CD4-positive, CD25-positive, alpha-beta regulatory T cell (primary cell): Measurements from ENCODE around the gene PTPRT. TPM values are rescaled to one million over a fixed set of nuclear protein-coding genes. Genes with fewer than 3 reads are reported as not detected.

Experiments used
- ATAC-seq, 2 donors: fragments of 150-1000 bp; cut with Tn5 transposase; one replicate each; pipeline ENCODE4 v1.10.0; 2021; ENCODE audit warnings: low read depth in 2 of 2, moderate number of reproducible peaks in 2 of 2, moderate library complexity in 1 of 2
- DNase-seq, 3 donors: peaks; one replicate each; pipeline versions ENCODE4 v3.0.0 to v3.0.0-alpha.2; 2012 to 2022; ENCODE audit warnings: mixed read lengths in 1 of 3
- H3K27ac ChIP-seq: one replicate; pipeline ENCODE4 v1.7.0; 2013; ENCODE audit warnings: mild to moderate bottlenecking, low read length; ENCODE audit not compliant: insufficient read depth, poor library complexity, severe bottlenecking
- H3K27me3 ChIP-seq: one replicate; pipeline ENCODE4 v1.7.0; 2013; ENCODE audit warnings: low read length; ENCODE audit not compliant: control insufficient read depth, insufficient read depth
- H3K36me3 ChIP-seq: one replicate; pipeline ENCODE4 v1.7.0; 2013; ENCODE audit warnings: mild to moderate bottlenecking, low read length, moderate library complexity; ENCODE audit not compliant: control insufficient read depth, insufficient read depth
- H3K4me1 ChIP-seq: 2 replicates; pipeline ENCODE4 v1.7.0; 2013; ENCODE audit warnings: mild to moderate bottlenecking, low read length; ENCODE audit not compliant: insufficient read depth, control insufficient read depth, poor library complexity, severe bottlenecking
- H3K4me3 ChIP-seq: one replicate; pipeline ENCODE4 v1.7.0; 2013; ENCODE audit warnings: low read depth, mild to moderate bottlenecking, low read length, moderate library complexity
- H3K9me3 ChIP-seq, 2 experiments: 1 replicate in 1 of 2; 2 replicates in 1 of 2; pipeline ENCODE4 v1.7.0; 2013; ENCODE audit warnings: low read length in 2 of 2, mild to moderate bottlenecking in 1 of 2, moderate library complexity in 1 of 2; ENCODE audit not compliant: control insufficient read depth in 2 of 2
- H3K27ac Mint-ChIP-seq, 3 donors: one replicate each; pipeline ENCODE4 v1.8.0; 2020 to 2022; ENCODE audit warnings: mild to moderate bottlenecking in 3 of 3, mixed read lengths in 3 of 3, moderate library complexity in 2 of 3
- H3K27me3 Mint-ChIP-seq: one replicate; pipeline ENCODE4 v1.8.0; 2022; ENCODE audit warnings: mild to moderate bottlenecking, mixed read lengths
- H3K36me3 Mint-ChIP-seq: one replicate; pipeline ENCODE4 v1.8.0; 2020; ENCODE audit warnings: mixed read lengths
- H3K4me1 Mint-ChIP-seq, 4 donors: one replicate each; pipeline ENCODE4 v1.8.0; 2020 to 2022; ENCODE audit warnings: mixed read lengths in 4 of 4, mild to moderate bottlenecking in 1 of 4
- H3K4me3 Mint-ChIP-seq, 4 donors: one replicate each; pipeline ENCODE4 v1.8.0; 2020 to 2022; ENCODE audit warnings: mild to moderate bottlenecking in 4 of 4, mixed read lengths in 4 of 4, moderate library complexity in 3 of 4
- H3K9me3 Mint-ChIP-seq, 7 donors: one replicate each; pipeline ENCODE4 v1.8.0; 2020 to 2022; ENCODE audit warnings: mixed read lengths in 7 of 7, mild to moderate bottlenecking in 3 of 7, moderate library complexity in 2 of 7
- polyA plus RNA-seq, 4 donors: library from polyadenylated mRNA; unstranded; fragments of 300-500 nt; fragmentation: Illumina TruSeq; gene quantifications; one replicate each; pipeline ENCODE4 v1.2.3, GENCODE V29; 2021
- total RNA-seq: library from RNA; stranded (reverse); gene quantifications from one replicate; pipeline ENCODE4 v1.2.3, GENCODE V29; 2022

PTPRT gene
- total and polyA plus RNA-seq, 5 donors from 2014 or later, result not detected

GRCh38 chr20:42530855-42531448 lies 658.8 kb downstream of the PTPRT start:
- no peaks in the 10 kb centered on the region for H3K9me3 ChIP-seq
- peak in 1 of 3 donors; percentile 9 for DNase-seq
- H3K27me3 ChIP-seq, result no peaks in the 10 kb centered on the region
- peaks cover 0 to 4% (median 0%) of the 10 kb centered on the region in 4 donors for H3K4me1 Mint-ChIP-seq
- no peaks in the 10 kb centered on the region for H3K36me3 ChIP-seq
- no peak overlapping the region for H3K27ac Mint-ChIP-seq
- no peak overlapping the region for H3K4me3 Mint-ChIP-seq
- peaks cover 0 to 7% (median 2%) of the 10 kb centered on the region in 7 donors for H3K9me3 Mint-ChIP-seq
- H3K27ac ChIP-seq, result no peak overlapping the region
- no peaks in the 10 kb centered on the region for H3K4me1 ChIP-seq
- H3K4me3 ChIP-seq, result no peak overlapping the region
- no peak for ATAC-seq
- no peaks in the 10 kb centered on the region for H3K36me3 Mint-ChIP-seq
- peaks cover 4% of the 10 kb centered on the region for H3K27me3 Mint-ChIP-seq

GRCh38 chr20:42530191-42530590 lies 659.5 kb downstream of the PTPRT start:
- Histone ChIP-seq H3K27me3 (no peaks in the 10 kb centered on the region), H3K4me1 (no peaks in the 10 kb centered on the region), H3K9me3 (no peaks in the 10 kb centered on the region), H3K4me3 (no peak overlapping the region), H3K27ac (no peak overlapping the region), H3K36me3 (no peaks in the 10 kb centered on the region)
- H3K36me3 Mint-ChIP-seq, result no peaks in the 10 kb centered on the region
- DNase-seq (no peak), ATAC-seq (no peak)
- H3K4me1 Mint-ChIP-seq, result peaks cover 0 to 4% (median 0%) of the 10 kb centered on the region in 4 donors
- H3K9me3 Mint-ChIP-seq, result peaks cover 0 to 7% (median 4%) of the 10 kb centered on the region in 7 donors
- no peak overlapping the region for H3K4me3 Mint-ChIP-seq
- H3K27me3 Mint-ChIP-seq, result peaks cover 4% of the 10 kb centered on the region
- H3K27ac Mint-ChIP-seq, result no peak overlapping the region

GRCh38 chr20:42524058-42524457 lies 665.6 kb downstream of the PTPRT start:
- Mint-ChIP-seq H3K27me3 (no peaks in the 10 kb centered on the region), H3K9me3 (peaks cover 0 to 9% (median 5%) of the 10 kb centered on the region in 7 donors), H3K36me3 (no peaks in the 10 kb centered on the region), H3K4me1 (peaks cover 0 to 4% (median 0%) of the 10 kb centered on the region in 4 donors), H3K4me3 (no peak overlapping the region), H3K27ac (no peak overlapping the region)
- Histone ChIP-seq H3K4me1 (no peaks in the 10 kb centered on the region), H3K27me3 (no peaks in the 10 kb centered on the region), H3K27ac (no peak overlapping the region), H3K36me3 (no peaks in the 10 kb centered on the region), H3K9me3 (no peaks in the 10 kb centered on the region), H3K4me3 (no peak overlapping the region)
- DNase-seq, result no peak
- ATAC-seq, result no peak

GRCh38 chr20:42516692-42517091 lies 673.0 kb downstream of the PTPRT start:
- Mint-ChIP-seq H3K9me3 (peaks cover 0 to 6% (median 2%) of the 10 kb centered on the region in 7 donors), H3K36me3 (no peaks in the 10 kb centered on the region), H3K4me1 (no peaks in the 10 kb centered on the region), H3K27me3 (no peaks in the 10 kb centered on the region), H3K4me3 (no peak overlapping the region), H3K27ac (no peak overlapping the region)
- H3K36me3 ChIP-seq, result no peaks in the 10 kb centered on the region
- ATAC-seq, result no peak
- no peak overlapping the region for H3K4me3 ChIP-seq
- no peaks in the 10 kb centered on the region for H3K4me1 ChIP-seq
- no peak for DNase-seq
- H3K27ac ChIP-seq, result no peak overlapping the region
- H3K27me3 ChIP-seq, result no peaks in the 10 kb centered on the region
- H3K9me3 ChIP-seq, result no peaks in the 10 kb centered on the region

GRCh38 chr20:42510686-42511085 lies 679.0 kb downstream of the PTPRT start:
- H3K27ac Mint-ChIP-seq, result no peak overlapping the region
- no peaks in the 10 kb centered on the region for H3K27me3 Mint-ChIP-seq
- H3K36me3 Mint-ChIP-seq, result no peaks in the 10 kb centered on the region
- Histone ChIP-seq H3K36me3 (no peaks in the 10 kb centered on the region), H3K27me3 (no peaks in the 10 kb centered on the region), H3K9me3 (no peaks in the 10 kb centered on the region), H3K27ac (no peak overlapping the region), H3K4me3 (no peak overlapping the region), H3K4me1 (no peaks in the 10 kb centered on the region)
- DNase-seq (no peak), ATAC-seq (no peak)
- H3K4me1 Mint-ChIP-seq, result no peaks in the 10 kb centered on the region
- H3K4me3 Mint-ChIP-seq, result no peak overlapping the region
- H3K9me3 Mint-ChIP-seq, result peaks cover 0 to 3% (median 2%) of the 10 kb centered on the region in 7 donors

GRCh38 chr20:42507874-42508273 lies 681.8 kb downstream of the PTPRT start:
- H3K27ac Mint-ChIP-seq, result no peak overlapping the region
- no peaks in the 10 kb centered on the region for H3K4me1 Mint-ChIP-seq
- Histone ChIP-seq H3K36me3 (no peaks in the 10 kb centered on the region), H3K27ac (no peak overlapping the region), H3K27me3 (no peaks in the 10 kb centered on the region), H3K4me1 (no peaks in the 10 kb centered on the region), H3K4me3 (no peak overlapping the region), H3K9me3 (no peaks in the 10 kb centered on the region)
- DNase-seq (no peak), ATAC-seq (no peak)
- H3K9me3 Mint-ChIP-seq, result peaks cover 0 to 4% (median 0%) of the 10 kb centered on the region in 7 donors
- H3K4me3 Mint-ChIP-seq, result no peak overlapping the region
- H3K27me3 Mint-ChIP-seq, result no peaks in the 10 kb centered on the region
- no peaks in the 10 kb centered on the region for H3K36me3 Mint-ChIP-seq

GRCh38 chr20:42506397-42506796 lies 683.3 kb downstream of the PTPRT start:
- Histone ChIP-seq H3K36me3 (no peaks in the 10 kb centered on the region), H3K9me3 (no peaks in the 10 kb centered on the region), H3K4me1 (no peaks in the 10 kb centered on the region), H3K27ac (no peak overlapping the region), H3K4me3 (no peak overlapping the region), H3K27me3 (no peaks in the 10 kb centered on the region)
- no peak for ATAC-seq
- H3K9me3 Mint-ChIP-seq, result peaks cover 0 to 4% (median 0%) of the 10 kb centered on the region in 7 donors
- no peaks in the 10 kb centered on the region for H3K4me1 Mint-ChIP-seq
- no peak overlapping the region for H3K4me3 Mint-ChIP-seq
- no peaks in the 10 kb centered on the region for H3K27me3 Mint-ChIP-seq
- no peak for DNase-seq
- H3K27ac Mint-ChIP-seq, result no peak overlapping the region
- no peaks in the 10 kb centered on the region for H3K36me3 Mint-ChIP-seq

- DNase-seq, result no peak
- H3K4me1 ChIP-seq, result no peaks in the 10 kb centered on the region
- Mint-ChIP-seq H3K36me3 (no peaks in the 10 kb centered on the region), H3K27ac (no peak overlapping the region), H3K9me3 (peaks cover 0 to 8% (median 0%) of the 10 kb centered on the region in 7 donors), H3K4me3 (no peak overlapping the region), H3K4me1 (peaks cover 0 to 2% (median 0%) of the 10 kb centered on the region in 4 donors), H3K27me3 (no peaks in the 10 kb centered on the region)
- H3K27me3 ChIP-seq, result no peaks in the 10 kb centered on the region
- no peaks in the 10 kb centered on the region for H3K36me3 ChIP-seq
- no peak overlapping the region for H3K27ac ChIP-seq
- no peaks in the 10 kb centered on the region for H3K9me3 ChIP-seq
- no peak for ATAC-seq
- no peak overlapping the region for H3K4me3 ChIP-seq
These were observed 687.1 kb downstream of the PTPRT start for GRCh38 chr20:42502591-42502990.
